Stimulated activated CD8-positive, alpha-beta memory T cell treated with anti-CD3 and anti-CD28 coated beads, Interleukin-7, amount 100 ng/mL, for 4 hours (primary cell): ENCODE data around the gene DYDC1.
A peak's percentile ranks its signal among the peaks of the same experiment; 100 is the strongest.
"Not testable (repeated sequence)": the region's sequence is repeated elsewhere in the genome, so short reads cannot be mapped to it uniquely, and the experiment has no call there.

Experiments used
- DNase-seq, 2 donors: peaks; one replicate each; pipeline ENCODE4 v3.0.0-alpha.2; 2020; ENCODE audit warnings: low read depth in 2 of 2

DYDC1 gene

GRCh38 chr10:80356563-80356988 lies at the start of gene DYDC1, which contains the start of gene DYDC2:
DYDC1 (minus strand) TSS chr10:80356755; CDS start chr10:80352601, 4,154 bp downstream.
DYDC2 (plus strand) TSS chr10:80356781; CDS start chr10:80362444, 5,663 bp downstream.
- peak in 1 of 2 donors; percentile 43 for DNase-seq

- no peak for DNase-seq
Observed at GRCh38 chr10:80406204-80406603, 49.6 kb upstream of the DYDC1 start.

- no peak for DNase-seq
Observed at GRCh38 chr10:80405626-80406025, 49.1 kb upstream of the DYDC1 start.

DNA sequence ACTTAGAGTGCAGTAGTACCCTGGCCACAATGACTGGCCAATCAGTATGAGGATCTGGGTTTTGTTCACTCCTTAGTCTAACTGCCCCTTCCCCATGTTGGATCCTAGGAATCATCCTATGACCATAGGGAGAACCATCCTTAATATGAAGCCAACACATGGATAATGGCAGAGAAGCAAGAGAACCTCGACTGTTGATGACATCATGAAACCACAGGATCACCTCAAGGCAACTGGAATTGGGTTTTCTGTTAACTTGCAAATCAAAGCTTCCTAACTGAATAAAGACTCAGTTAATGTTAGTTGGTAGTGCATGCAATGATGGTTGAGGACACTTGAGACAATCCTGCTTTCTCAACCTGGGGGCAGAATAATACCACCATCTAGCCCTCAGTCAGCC lies 48.5 kb upstream of the DYDC1 start:
- DNase-seq, result no peak

- no peak for DNase-seq
Observed at GRCh38 chr10:80400136-80400804, 43.7 kb upstream of the DYDC1 start.

DNA sequence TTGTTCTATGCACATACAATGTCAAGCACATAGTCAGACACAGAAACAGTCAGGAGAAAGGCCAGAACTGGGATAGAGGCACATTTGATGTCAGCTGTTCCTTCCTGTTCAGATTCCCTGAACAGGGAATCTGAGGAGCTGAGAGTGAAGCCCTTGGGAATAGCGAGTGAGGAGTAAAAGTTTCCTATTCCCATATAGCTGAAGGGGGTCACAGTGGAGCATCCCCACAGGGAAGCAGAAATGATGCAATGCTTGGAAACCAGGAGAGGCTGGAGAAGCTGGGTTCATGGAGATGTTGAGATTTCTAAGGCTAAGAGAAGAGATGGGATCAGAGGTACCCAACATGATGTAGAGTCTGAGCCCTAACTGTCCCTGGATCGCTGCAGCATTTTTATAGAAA lies 40.5 kb upstream of the DYDC1 start:
- no peak for DNase-seq

- DNase-seq, result no peak
Observed at GRCh38 chr10:80394358-80394916, 37.9 kb upstream of the DYDC1 start.

- no peak for DNase-seq
Observed at GRCh38 chr10:80392250-80392649, 35.7 kb upstream of the DYDC1 start.

DNA sequence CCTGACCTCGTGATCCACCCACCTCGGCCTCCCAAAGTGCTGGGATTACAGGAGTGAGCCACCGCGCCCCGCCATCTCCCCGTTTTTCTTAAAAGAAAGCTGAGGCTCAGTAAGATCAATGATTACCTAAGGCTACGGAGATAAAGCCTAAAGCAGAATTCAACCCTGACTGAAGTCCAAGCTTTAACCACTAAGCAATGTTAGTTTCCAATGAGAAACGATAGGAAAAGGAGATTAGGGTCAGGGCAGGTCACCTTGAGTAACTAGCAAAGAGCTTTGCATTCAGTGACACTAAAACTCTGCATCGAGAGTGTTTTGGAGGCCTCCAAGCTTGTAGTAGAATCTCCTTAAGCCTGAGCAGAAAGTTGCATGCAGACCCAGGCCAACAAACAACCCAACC lies 34.2 kb upstream of the DYDC1 start:
- no peak for DNase-seq

GRCh38 chr10:80382989-80383388 lies 26.4 kb upstream of the DYDC1 start:
- peak in 1 of 2 donors; percentile 16 for DNase-seq

DNA sequence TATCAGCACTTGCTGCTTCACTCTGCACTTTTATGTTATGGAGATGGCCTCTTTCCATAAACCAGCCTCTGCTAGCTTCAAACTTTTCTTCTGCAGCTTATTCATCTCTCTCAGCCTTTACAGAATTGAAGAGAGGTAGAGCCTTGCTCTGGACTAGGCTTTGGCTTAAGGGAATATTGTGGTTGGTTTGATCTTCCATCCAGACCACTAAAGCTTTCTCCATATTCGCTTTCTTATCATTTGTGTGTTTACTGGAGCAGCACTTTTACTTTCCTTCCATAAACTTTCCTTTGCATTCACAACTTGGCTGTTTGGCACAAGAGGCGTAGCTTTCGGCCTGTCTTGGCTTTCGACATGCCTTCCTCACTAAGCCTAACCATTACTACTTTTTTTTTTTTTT lies 23.6 kb upstream of the DYDC1 start:
- no peak for DNase-seq

- DNase-seq, result no peak
Observed at GRCh38 chr10:80379701-80380100, 23.1 kb upstream of the DYDC1 start.

GRCh38 chr10:80373502-80373901 lies 16.9 kb upstream of the DYDC1 start:
- DNase-seq, result no peak

DNA sequence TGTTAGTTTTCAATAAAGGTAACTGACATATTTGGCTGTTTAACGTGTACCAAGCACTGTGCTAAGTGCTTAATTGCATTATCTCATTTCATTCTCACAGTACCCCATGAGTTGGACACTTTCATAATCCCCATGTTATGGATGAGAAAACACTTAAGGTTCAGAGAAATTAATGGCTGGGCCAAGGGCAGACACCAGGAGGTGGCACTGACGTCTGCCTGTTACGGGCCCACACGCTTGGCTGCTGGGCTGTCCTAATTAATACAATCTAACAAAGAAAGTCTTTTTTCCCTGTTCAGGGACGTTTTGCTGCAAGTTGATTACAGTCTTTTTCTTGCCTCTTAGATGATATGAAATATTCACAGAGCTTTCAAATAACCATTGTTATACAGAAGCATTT lies 16.1 kb upstream of the DYDC1 start:
- no peak for DNase-seq

DNA sequence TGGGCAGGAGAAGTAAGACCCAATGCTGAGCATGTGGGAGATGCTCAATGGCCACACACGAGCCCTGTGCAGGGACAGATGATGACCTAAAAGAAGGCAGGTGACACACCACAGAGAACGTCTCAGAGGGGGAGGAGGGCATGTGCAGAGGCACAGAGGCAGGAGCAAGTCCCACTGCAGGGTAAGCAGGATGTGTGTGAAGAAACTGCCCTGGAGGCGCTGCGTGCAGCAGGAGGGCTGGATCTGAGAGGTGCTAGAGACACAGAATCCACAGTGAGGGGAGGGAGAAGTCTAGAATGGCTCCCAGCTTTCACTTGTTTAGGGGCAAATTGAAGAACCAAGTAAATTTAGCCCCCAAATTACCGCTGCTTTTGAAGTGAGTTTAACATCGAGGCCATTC lies 14.9 kb upstream of the DYDC1 start:
- no peak for DNase-seq

DNA sequence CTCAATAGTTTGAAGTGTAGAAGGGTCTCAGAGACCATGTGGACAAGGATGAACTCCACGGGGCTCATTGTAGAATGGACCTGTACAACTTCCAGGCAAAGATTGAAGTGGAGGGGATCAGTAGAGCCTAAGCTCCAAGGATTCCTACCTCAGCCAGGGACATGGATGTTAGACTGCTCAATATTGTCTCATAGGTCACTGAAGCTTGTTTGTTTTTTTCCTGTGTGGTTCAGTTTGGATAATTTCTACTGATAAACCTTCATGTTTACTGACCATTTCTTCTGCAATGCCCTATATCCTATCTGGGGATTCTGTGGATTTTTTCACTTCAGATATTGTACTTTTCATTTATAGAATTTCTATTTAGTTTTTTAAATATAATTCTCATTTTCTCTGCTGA lies 9.0 kb upstream of the DYDC1 start:
- DNase-seq, result no peak

GRCh38 chr10:80359644-80360043 lies 3.1 kb upstream of the DYDC1 start:
- DNase-seq, result no peak

DNA sequence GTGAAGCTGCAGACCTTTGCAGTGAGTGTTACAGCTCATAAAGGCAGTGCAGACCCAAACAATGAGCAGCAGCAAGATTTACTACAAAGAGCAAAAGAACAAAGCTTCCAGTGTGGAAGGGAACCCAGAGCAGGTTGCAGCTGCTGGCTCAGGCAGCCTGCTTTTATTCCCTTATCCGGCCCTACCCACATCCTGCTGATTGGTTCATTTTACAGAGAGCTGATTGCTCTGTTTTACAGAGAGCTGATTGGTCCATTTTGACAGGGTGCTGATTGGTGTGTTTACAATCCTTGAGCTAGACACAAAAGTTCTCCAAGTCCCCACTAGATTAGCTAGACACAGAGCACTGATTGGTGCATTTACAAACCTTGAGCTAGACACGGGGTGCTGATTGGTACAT lies 2.4 kb upstream of the DYDC1 start:
- not testable (repeated sequence) for DNase-seq

DNA sequence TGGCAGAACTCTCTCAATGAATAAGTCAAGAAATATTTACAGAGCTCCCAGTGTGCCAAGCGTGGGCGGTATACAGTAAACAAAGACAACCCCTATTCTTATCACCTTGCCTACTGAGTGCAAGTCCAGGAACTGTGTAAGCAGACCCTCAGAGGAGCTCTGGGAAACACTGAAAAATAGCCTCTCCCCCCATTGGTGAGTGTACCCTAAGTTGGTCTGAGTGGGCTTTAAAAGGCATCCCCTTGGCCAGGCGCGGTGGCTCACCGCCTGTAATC lies 1.2 kb upstream of the DYDC1 start:
- no peak for DNase-seq

DNA sequence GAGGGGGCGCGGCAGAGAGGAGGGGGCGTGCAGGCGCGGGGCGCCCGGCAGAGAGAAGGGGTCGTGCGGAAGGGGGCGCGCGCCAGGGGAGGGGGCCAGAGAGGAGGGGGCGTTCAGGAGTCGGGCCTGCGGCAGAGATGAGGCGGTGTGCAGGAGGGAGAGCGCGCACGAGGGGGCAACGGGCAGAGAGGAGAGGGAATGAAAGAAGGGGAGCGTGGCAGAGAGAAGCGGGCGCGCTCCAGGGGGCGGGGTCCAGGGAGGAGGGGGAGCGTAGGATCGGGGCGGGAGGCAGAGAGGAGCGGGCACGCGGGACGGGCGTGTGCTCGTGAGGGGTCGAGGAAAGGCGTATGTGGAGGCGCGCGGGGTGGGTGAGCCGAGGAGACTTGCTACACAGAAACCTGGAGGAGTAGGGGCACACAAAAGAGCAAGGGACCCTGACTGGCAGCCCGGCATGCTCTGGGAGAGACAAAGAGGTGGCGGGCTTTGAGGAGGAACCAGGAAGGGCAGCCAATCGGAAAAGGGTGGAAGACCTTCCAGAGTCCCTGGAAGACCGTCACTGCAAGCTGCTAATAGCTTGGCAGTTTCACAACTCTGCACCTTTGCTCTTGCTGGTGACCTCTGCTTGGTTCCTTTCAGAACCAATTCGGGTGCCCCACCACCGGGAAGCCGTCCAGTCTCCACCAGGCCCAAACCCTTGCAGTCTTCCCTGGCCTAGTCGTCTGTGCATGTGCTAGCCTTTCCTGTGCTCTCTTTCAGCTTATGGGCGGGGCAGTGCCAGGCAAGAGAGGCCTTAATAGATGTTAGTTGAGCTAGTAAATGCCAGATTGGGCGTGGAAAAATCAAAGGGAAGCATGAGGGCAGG lies 665 bp upstream of the DYDC1 start:
- DNase-seq, result peak in 1 of 2 donors; percentile 1

DNA sequence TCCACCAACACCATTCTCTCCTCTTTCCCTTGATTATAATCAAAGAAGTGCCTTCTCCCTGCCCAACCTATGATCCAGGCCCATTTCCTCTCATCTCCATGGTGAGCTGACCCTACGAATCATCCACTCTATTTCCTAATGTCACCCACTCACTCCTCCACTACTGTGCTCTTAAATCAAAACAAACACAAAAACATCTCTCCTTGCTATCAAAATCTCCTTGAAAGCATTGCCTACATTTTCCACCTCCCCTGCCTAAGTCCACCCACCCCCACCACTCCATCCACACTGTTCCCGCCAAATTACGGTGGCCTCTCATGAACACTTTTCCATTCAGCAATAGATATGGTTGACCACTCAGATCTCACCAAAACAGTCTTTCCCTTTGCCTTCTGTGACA lies 5.3 kb downstream of the DYDC1 start:
- DNase-seq, result no peak

- no peak for DNase-seq
Observed at GRCh38 chr10:80350251-80350650, 6.3 kb downstream of the DYDC1 start.

DNA sequence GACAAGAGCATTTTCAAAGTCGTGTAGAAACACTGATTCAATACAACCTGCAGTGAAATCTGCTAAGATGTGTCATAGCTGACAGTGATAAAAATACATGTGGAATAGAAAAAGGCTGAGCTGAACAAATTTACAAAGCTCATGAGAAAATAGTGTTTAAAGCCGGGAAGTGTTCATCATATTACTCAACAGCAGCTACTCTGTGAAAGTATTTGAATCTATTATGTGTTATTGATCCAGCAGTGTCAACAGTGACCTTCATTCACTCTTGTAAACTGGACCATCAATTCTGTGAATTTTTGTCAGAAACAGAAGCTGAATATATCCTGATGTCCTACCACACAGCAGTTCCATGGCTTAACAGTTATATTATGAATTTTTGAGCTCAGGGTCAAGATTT lies 11.6 kb downstream of the DYDC1 start:
- DNase-seq, result no peak
